ENCODE data around the gene CCDC88B.

GRCh38 chr11:64330888-64331287 lies 9.1 kb upstream of the CCDC88B start:
- TF ChIP-seq CTCF (IDR thresholded peaks at IDR 0.05): no peak
- TF ChIP-seq POLR2A (IDR thresholded peaks at IDR 0.05): no peak
